GM23338 (cell line): ENCODE data around the gene RAB11A. TPM values are rescaled to one million over a fixed set of nuclear protein-coding genes. Genes with fewer than 3 reads are reported as not detected.

Experiments used
- ATAC-seq: fragments of 200-7000 bp; cut with Tn5 transposase; 3 replicates; pipeline ENCODE4 v1.9.1; 2020
- DNase-seq: peaks from one replicate; pipeline ENCODE4 v3.0.0-alpha.2; 2015; ENCODE audit warnings: low spot score
- H2AFZ ChIP-seq: fragments of 200-600 bp; sonication (generic); 2 replicates; pipeline ENCODE4 v1.8.0; 2016; ENCODE audit warnings: antibody characterized with exemption, mild to moderate bottlenecking, moderate library complexity
- H3F3A ChIP-seq: fragments of 200-600 bp; sonication (generic); replicated peaks from 2 replicates; pipeline ENCODE4 v1.8.0; 2017; ENCODE audit warnings: antibody characterized with exemption, mixed run types, low read depth
- H3K27ac ChIP-seq: fragments of 200-600 bp; sonication (generic); 2 replicates; pipeline ENCODE4 v1.6.1; 2016; ENCODE audit warnings: low read depth
- H3K27me3 ChIP-seq: fragments of 200-600 bp; sonication (generic); 2 replicates; pipeline ENCODE4 v1.8.0; 2016; ENCODE audit warnings: mild to moderate bottlenecking, mixed run types, moderate library complexity; ENCODE audit not compliant: insufficient read depth
- H3K36me3 ChIP-seq: fragments of 200-600 bp; sonication (generic); 2 replicates; pipeline ENCODE4 v1.8.0; 2016; ENCODE audit warnings: mild to moderate bottlenecking; ENCODE audit not compliant: insufficient read depth
- H3K4me1 ChIP-seq: fragments of 200-600 bp; sonication (generic); 2 replicates; pipeline ENCODE4 v1.8.0; 2016; ENCODE audit warnings: mild to moderate bottlenecking, moderate library complexity; ENCODE audit not compliant: insufficient read depth
- H3K4me2 ChIP-seq: fragments of 200-600 bp; sonication (generic); 2 replicates; pipeline ENCODE4 v1.7.1; 2017; ENCODE audit warnings: mixed run types
- H3K4me3 ChIP-seq: fragments of 200-600 bp; sonication (generic); 2 replicates; pipeline ENCODE4 v1.6.1; 2016; ENCODE audit warnings: mixed run types
- H3K79me2 ChIP-seq: fragments of 200-600 bp; sonication (generic); replicated peaks from 2 replicates; pipeline ENCODE4 v1.8.0; 2017; ENCODE audit warnings: mild to moderate bottlenecking; ENCODE audit not compliant: insufficient read depth
- H3K9me2 ChIP-seq: fragments of 200-600 bp; sonication (generic); 2 replicates; pipeline ENCODE4 v1.8.0; 2017; ENCODE audit not compliant: insufficient read depth
- H4K20me1 ChIP-seq: fragments of 200-600 bp; sonication (generic); replicated peaks from 2 replicates; pipeline ENCODE4 v1.8.0; 2017; ENCODE audit warnings: mild to moderate bottlenecking; ENCODE audit not compliant: insufficient read depth
- H3K27ac Mint-ChIP-seq: 2 replicates; pipeline ENCODE4 v1.8.0; 2020; ENCODE audit warnings: inconsistent platforms, mild to moderate bottlenecking, moderate library complexity, mixed read lengths
- H3K27me3 Mint-ChIP-seq: 3 replicates; pipeline ENCODE4 v1.8.0; 2022; ENCODE audit warnings: low read depth, mild to moderate bottlenecking, moderate library complexity, mixed read lengths, inconsistent platforms; ENCODE audit not compliant: insufficient read depth, poor library complexity
- H3K36me3 Mint-ChIP-seq: 3 replicates; pipeline ENCODE4 v1.8.0; 2021; ENCODE audit warnings: low read depth, mild to moderate bottlenecking, inconsistent platforms, moderate library complexity, mixed read lengths
- H3K4me1 Mint-ChIP-seq: 3 replicates; pipeline ENCODE4 v1.8.0; 2020; ENCODE audit warnings: mild to moderate bottlenecking, inconsistent platforms, mixed read lengths
- H3K4me3 Mint-ChIP-seq: 3 replicates; pipeline ENCODE4 v1.8.0; 2021; ENCODE audit warnings: moderate library complexity, mild to moderate bottlenecking, inconsistent platforms, mixed read lengths
- H3K9me3 Mint-ChIP-seq: 3 replicates; pipeline ENCODE4 v1.8.0; 2020; ENCODE audit warnings: moderate library complexity, mild to moderate bottlenecking, inconsistent platforms, mixed read lengths
- ETS1 ChIP-seq: IDR thresholded peaks from 2 replicates; pipeline ENCODE4 v1.6.1; 2016; ENCODE audit warnings: antibody characterized with exemption
- EZH2phosphoT487 ChIP-seq: fragments of 200-600 bp; sonication (generic); IDR thresholded peaks from one replicate; pipeline ENCODE4 v1.8.1; 2018; ENCODE audit warnings: antibody characterized with exemption; ENCODE audit not compliant: unreplicated experiment
- JUNB ChIP-seq: IDR thresholded peaks from one replicate; pipeline ENCODE4 v1.6.1; 2016; ENCODE audit warnings: antibody characterized with exemption; ENCODE audit not compliant: unreplicated experiment
- POLR2AphosphoS5 ChIP-seq: IDR thresholded peaks from 2 replicates; pipeline ENCODE4 v1.6.1; 2016; ENCODE audit warnings: antibody characterized with exemption, low read depth
- STAT1 ChIP-seq: IDR thresholded peaks from one replicate; pipeline ENCODE4 v1.6.1; 2016; ENCODE audit warnings: antibody characterized with exemption; ENCODE audit not compliant: unreplicated experiment
- ZNF114 ChIP-seq: fragments of 250-450 bp; sonication (Bioruptor Pico); IDR thresholded peaks from 2 replicates; pipeline ENCODE4 v1.5.0; 2020; ENCODE audit warnings: mild to moderate bottlenecking, moderate library complexity
- ZNF331 ChIP-seq: fragments of 250-450 bp; sonication (Bioruptor Pico); IDR thresholded peaks from 2 replicates; pipeline ENCODE4 v1.5.0; 2020; ENCODE audit warnings: low read depth, mild to moderate bottlenecking, moderate library complexity
- polyA plus RNA-seq: library from polyadenylated mRNA; unstranded; fragments of >200 nt; fragmentation: Nextera tagmentation; extraction: Ambion mirVana; gene quantifications from 2 replicates; pipeline ENCODE4 v1.2.1, GENCODE V29; 2016
- total RNA-seq: library from RNA; depleted of rRNA; stranded (reverse); fragments of >200 nt; shearing (Covaris generic); gene quantifications from 2 replicates; pipeline ENCODE4 v1.2.3, GENCODE V29; 2014
- TF ChIP-seq, protein P1 (sequence below): IDR thresholded peaks from one replicate; pipeline ENCODE4 v1.6.1; 2018; ENCODE audit warnings: antibody characterized with exemption; ENCODE audit not compliant: unreplicated experiment

RAB11A gene
- total and polyA plus RNA-seq, 2 experiments from 2014 or later: 251 to 369 TPM

DNA sequence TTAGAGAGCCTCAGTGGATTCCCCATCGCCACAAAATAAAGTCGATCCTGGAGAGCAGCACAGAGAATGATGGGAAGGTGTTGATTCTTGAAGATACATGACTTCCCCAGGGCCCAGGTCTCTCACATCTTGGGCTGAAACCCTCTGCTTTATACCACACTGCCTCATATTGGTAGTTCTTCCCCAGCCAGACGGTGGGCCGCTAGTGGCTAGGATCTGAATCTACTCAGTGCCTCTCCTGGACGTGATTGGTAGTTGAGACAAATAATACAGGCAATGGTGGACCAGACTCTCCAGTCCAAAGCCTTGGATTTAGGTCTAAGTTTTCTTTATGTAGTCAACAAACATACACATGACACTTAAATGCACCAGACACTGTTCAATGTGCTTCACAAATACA is 49.7 kb downstream of the RAB11A start:
- H3K36me3 Mint-ChIP-seq: no peaks in the 10 kb centered on the region
- Histone ChIP-seq H3K4me2 (no peak overlapping the region), H3F3A (no peaks in the 10 kb centered on the region), H3K27ac (no peak overlapping the region), H3K4me1 (no peaks in the 10 kb centered on the region), H3K9me2 (no peaks in the 10 kb centered on the region), H3K4me3 (no peak overlapping the region), H3K27me3 (no peaks in the 10 kb centered on the region), H2AFZ (no peak overlapping the region), H3K79me2 (no peaks in the 10 kb centered on the region), H4K20me1 (no peaks in the 10 kb centered on the region), H3K36me3 (no peaks in the 10 kb centered on the region)
- H3K27me3 Mint-ChIP-seq: peaks cover 4% of the 10 kb centered on the region
- TF ChIP-seq EZH2phosphoT487 (no peak), ZNF114 (CRISPR knock-in tag) (no peak), POLR2AphosphoS5 (no peak), JUNB (no peak), ETS1 (no peak), STAT1 (no peak)
- TF ChIP-seq, protein P1, sequence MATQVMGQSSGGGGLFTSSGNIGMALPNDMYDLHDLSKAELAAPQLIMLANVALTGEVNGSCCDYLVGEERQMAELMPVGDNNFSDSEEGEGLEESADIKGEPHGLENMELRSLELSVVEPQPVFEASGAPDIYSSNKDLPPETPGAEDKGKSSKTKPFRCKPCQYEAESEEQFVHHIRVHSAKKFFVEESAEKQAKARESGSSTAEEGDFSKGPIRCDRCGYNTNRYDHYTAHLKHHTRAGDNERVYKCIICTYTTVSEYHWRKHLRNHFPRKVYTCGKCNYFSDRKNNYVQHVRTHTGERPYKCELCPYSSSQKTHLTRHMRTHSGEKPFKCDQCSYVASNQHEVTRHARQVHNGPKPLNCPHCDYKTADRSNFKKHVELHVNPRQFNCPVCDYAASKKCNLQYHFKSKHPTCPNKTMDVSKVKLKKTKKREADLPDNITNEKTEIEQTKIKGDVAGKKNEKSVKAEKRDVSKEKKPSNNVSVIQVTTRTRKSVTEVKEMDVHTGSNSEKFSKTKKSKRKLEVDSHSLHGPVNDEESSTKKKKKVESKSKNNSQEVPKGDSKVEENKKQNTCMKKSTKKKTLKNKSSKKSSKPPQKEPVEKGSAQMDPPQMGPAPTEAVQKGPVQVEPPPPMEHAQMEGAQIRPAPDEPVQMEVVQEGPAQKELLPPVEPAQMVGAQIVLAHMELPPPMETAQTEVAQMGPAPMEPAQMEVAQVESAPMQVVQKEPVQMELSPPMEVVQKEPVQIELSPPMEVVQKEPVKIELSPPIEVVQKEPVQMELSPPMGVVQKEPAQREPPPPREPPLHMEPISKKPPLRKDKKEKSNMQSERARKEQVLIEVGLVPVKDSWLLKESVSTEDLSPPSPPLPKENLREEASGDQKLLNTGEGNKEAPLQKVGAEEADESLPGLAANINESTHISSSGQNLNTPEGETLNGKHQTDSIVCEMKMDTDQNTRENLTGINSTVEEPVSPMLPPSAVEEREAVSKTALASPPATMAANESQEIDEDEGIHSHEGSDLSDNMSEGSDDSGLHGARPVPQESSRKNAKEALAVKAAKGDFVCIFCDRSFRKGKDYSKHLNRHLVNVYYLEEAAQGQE: no peak
- no peaks in the 10 kb centered on the region for H3K9me3 Mint-ChIP-seq
- no peak overlapping the region for H3K4me3 Mint-ChIP-seq
- peaks cover 25% of the 10 kb centered on the region for H3K4me1 Mint-ChIP-seq
- ATAC-seq: no peak
- DNase-seq: no peak
- no peak overlapping the region for H3K27ac Mint-ChIP-seq

- ATAC-seq (no peak), DNase-seq (no peak)
- Mint-ChIP-seq H3K27me3 (peaks cover 4% of the 10 kb centered on the region), H3K9me3 (no peaks in the 10 kb centered on the region), H3K27ac (no peak overlapping the region), H3K4me3 (no peak overlapping the region), H3K4me1 (peaks cover 25% of the 10 kb centered on the region), H3K36me3 (no peaks in the 10 kb centered on the region)
- H3K27me3 ChIP-seq: no peaks in the 10 kb centered on the region
- no peak overlapping the region for H3K4me3 ChIP-seq
- H3K4me2 ChIP-seq: no peak overlapping the region
- TF ChIP-seq, protein P1: no peak
- no peak for TF ChIP-seq ZNF331
- H3K36me3 ChIP-seq: no peaks in the 10 kb centered on the region
- H3F3A ChIP-seq: no peaks in the 10 kb centered on the region
- no peaks in the 10 kb centered on the region for H3K79me2 ChIP-seq
- no peak overlapping the region for H3K27ac ChIP-seq
- H3K9me2 ChIP-seq: no peaks in the 10 kb centered on the region
- H2AFZ ChIP-seq: no peak overlapping the region
- no peaks in the 10 kb centered on the region for H4K20me1 ChIP-seq
- H3K4me1 ChIP-seq: no peaks in the 10 kb centered on the region
Measured at GRCh38 chr15:65919353-65919752, 50.1 kb downstream of the RAB11A start.
